Testis (tissue), 3 donors: Measurements from ENCODE around the gene GLYR1. TPM values are rescaled to one million over a fixed set of nuclear protein-coding genes. Genes with fewer than 3 reads are reported as not detected.

Experiments used
- DNase-seq: peaks from one replicate; pipeline ENCODE4 v3.0.0-alpha.2; 2019
- H3K27ac ChIP-seq, 2 donors: fragments of 200-600 bp; sonication (generic); one replicate each; pipeline ENCODE4 v1.5.1; 2019
- H3K27me3 ChIP-seq: fragments of 200-600 bp; sonication (generic); one replicate; pipeline ENCODE4 v1.5.1; 2019
- H3K36me3 ChIP-seq: fragments of 200-600 bp; sonication (generic); one replicate; pipeline ENCODE4 v1.5.1; 2017; ENCODE audit warnings: low read depth; ENCODE audit errors: missing control alignments
- H3K4me1 ChIP-seq: fragments of 200-600 bp; sonication (generic); one replicate; pipeline ENCODE4 v1.5.1; 2019
- H3K4me3 ChIP-seq, 2 donors: fragments of 200-600 bp; sonication (generic); one replicate each; pipeline ENCODE4 v1.5.1; 2017 to 2019
- H3K9me3 ChIP-seq: fragments of 200-600 bp; sonication (generic); one replicate; pipeline ENCODE4 v1.5.1; 2017
- POLR2A ChIP-seq: fragments of 450-650 bp; IDR thresholded peaks from one replicate; pipeline ENCODE4 v1.6.1; 2017; ENCODE audit warnings: antibody characterized with exemption, mild to moderate bottlenecking, moderate library complexity
- whole genome bisulfite sequencing, 2 donors: methylation state at CpG; one replicate each; pipeline ENCODE4 v1.1.5; 2018; 5-methylcytosine and 5-hydroxymethylcytosine counted together
- intact Hi-C: fragments of 100-400 bp; cut with DNase I; formaldehyde crosslinking; loops from one replicate; pipeline ENCODE4 v1.15.1; 2023; ENCODE audit warnings: low total_unique reads
- polyA plus RNA-seq: library from polyadenylated mRNA; stranded (reverse); fragments of 350-450 nt; fragmentation: Illumina TruSeq; extraction: RNeasy Lipid Tissue Mini Kit (QIAGEN cat#74804); gene quantifications from one replicate; pipeline ENCODE4 v1.2.3, GENCODE V29; 2014; ENCODE audit warnings: low read depth, low replicate concordance; ENCODE audit not compliant: insufficient read depth
- total RNA-seq, 2 donors: library from RNA; depleted of rRNA; stranded (reverse); fragments of >200 nt; gene quantifications; one replicate each; pipeline ENCODE4 v1.2.3, GENCODE V29; 2016
- TF ChIP-seq, protein P1 (sequence below), 3 experiments: fragments of 450-650 bp in 2 of 3; fragments of 200-600 bp in 1 of 3; sonication (generic) in 1 of 3; IDR thresholded peaks; one replicate each; pipeline ENCODE4 v1.5.1; 2016 to 2019; ENCODE audit warnings: antibody characterized with exemption in 3 of 3, mild to moderate bottlenecking in 2 of 3, moderate library complexity in 1 of 3

Gene GLYR1
- total and polyA plus RNA-seq, 3 donors from 2014 or later: 66.6 to 83.5 (median 70.5) TPM

DNA sequence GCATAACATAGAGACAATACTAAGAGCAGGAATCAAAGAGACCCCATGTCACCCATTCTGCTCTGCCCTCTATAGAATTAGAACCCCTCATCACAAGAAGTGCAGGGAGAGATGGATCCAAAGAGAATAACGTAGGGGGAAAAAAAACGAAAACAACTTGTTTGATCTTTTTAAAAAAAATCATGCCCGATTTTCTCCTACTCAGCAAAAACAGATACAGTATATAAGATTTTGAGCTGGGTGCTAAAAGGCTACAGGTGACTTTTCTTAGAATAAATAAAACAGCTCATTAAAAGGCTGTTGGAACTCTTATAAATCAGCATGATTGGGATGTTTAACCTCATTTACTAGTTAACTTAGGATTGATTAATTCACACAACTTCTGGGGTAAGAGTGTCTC lies 17.6 kb upstream of the GLYR1 start:
- TF ChIP-seq POLR2A: no peak
- TF ChIP-seq, protein P1, sequence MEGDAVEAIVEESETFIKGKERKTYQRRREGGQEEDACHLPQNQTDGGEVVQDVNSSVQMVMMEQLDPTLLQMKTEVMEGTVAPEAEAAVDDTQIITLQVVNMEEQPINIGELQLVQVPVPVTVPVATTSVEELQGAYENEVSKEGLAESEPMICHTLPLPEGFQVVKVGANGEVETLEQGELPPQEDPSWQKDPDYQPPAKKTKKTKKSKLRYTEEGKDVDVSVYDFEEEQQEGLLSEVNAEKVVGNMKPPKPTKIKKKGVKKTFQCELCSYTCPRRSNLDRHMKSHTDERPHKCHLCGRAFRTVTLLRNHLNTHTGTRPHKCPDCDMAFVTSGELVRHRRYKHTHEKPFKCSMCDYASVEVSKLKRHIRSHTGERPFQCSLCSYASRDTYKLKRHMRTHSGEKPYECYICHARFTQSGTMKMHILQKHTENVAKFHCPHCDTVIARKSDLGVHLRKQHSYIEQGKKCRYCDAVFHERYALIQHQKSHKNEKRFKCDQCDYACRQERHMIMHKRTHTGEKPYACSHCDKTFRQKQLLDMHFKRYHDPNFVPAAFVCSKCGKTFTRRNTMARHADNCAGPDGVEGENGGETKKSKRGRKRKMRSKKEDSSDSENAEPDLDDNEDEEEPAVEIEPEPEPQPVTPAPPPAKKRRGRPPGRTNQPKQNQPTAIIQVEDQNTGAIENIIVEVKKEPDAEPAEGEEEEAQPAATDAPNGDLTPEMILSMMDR (IDR thresholded peaks at IDR 0.05): no peak
- no peaks in the 10 kb centered on the region for H3K27me3 ChIP-seq
- WGBS, 2 donors: 81 to 86% methylated on average over 3 of the region's 3 CpGs
- no peaks in the 10 kb centered on the region for H3K9me3 ChIP-seq
- no peak for DNase-seq
- H3K4me3 ChIP-seq: no peak overlapping the region
- no peak overlapping the region for H3K27ac ChIP-seq
- intact Hi-C loops: no loop called here
- H3K4me1 ChIP-seq: no peaks in the 10 kb centered on the region
- no peaks in the 10 kb centered on the region for H3K36me3 ChIP-seq

DNA sequence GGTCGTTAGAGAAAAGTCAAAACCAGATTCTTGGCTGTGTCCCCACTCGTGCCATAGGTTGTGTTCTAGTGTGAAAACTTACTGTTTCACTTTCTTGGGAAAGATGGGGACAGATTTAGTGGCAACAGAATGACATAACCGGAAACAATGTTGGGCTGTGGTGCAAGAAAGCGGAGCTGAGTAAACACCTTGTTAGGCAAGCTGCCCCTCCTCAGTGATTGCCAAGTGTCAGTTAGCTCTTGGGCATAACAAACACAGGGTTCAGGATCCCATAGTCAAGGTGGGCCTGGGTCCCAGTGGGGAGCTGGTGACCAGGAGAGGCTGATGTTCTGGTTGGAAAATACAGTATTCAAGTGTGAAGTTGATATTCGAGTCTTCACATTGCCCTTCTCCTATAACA lies 15.6 kb upstream of the GLYR1 start:
- intact Hi-C loops: no loop called here
- DNase-seq: no peak
- TF ChIP-seq POLR2A: no peak
- TF ChIP-seq, protein P1 (IDR thresholded peaks at IDR 0.05): no peak
- Histone ChIP-seq H3K4me3 (no peak overlapping the region), H3K27me3 (no peaks in the 10 kb centered on the region), H3K36me3 (no peaks in the 10 kb centered on the region), H3K9me3 (no peaks in the 10 kb centered on the region), H3K27ac (no peak overlapping the region), H3K4me1 (no peaks in the 10 kb centered on the region)
- 81 to 82% methylated on average over 5 of the region's 5 CpGs for WGBS, 2 donors

DNA sequence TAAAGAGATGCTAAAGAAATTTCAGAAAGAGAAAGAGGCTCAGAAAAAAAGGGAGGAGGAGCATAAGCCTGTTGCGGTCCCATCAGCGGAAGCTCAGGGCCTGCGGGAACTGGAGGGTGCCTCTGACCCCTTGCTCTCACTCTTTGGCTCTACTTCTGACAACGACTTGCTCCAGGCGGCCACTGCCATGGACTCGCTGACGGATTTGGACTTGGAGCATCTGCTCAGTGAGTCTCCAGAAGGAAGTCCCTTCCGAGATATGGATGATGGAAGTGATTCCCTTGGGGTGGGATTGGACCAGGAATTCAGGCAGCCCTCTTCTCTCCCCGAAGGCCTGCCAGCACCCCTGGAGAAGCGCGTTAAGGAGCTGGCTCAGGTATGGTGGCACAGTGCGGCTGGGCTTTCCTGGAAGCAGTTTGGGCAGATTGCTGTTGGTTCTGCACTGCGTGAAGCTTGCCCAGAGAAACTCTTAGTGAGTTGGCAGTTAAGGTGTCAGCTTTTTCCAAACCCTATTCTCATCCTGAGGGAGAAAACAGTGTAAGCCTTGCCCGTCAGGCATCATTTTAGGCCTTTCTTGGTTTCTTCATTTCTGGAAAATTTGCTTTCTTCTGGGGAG lies 13.7 kb upstream of the GLYR1 start:
- no peaks in the 10 kb centered on the region for H3K4me1 ChIP-seq
- no peaks in the 10 kb centered on the region for H3K27me3 ChIP-seq
- H3K9me3 ChIP-seq: no peaks in the 10 kb centered on the region
- DNase-seq: no peak
- no peak for TF ChIP-seq POLR2A
- TF ChIP-seq, protein P1 (IDR thresholded peaks at IDR 0.05): no peak
- intact Hi-C loops: no loop called here
- WGBS, 2 donors: 89 to 90% methylated on average over 14 of the region's 14 CpGs
- H3K4me3 ChIP-seq: no peak overlapping the region
- no peaks in the 10 kb centered on the region for H3K36me3 ChIP-seq
- no peak overlapping the region for H3K27ac ChIP-seq

GRCh38 chr16:4859900-4860255 lies 12.8 kb upstream of the GLYR1 start:
- TF ChIP-seq, protein P1 (IDR thresholded peaks at IDR 0.05): no peak
- no peak for TF ChIP-seq POLR2A
- Histone ChIP-seq H3K27me3 (no peaks in the 10 kb centered on the region), H3K9me3 (no peaks in the 10 kb centered on the region), H3K4me3 (no peak overlapping the region), H3K4me1 (no peaks in the 10 kb centered on the region), H3K36me3 (no peaks in the 10 kb centered on the region), H3K27ac (no peak overlapping the region)
- 82 to 91% methylated on average over 10 of the region's 10 CpGs for WGBS, 2 donors
- intact Hi-C loops: no loop called here
- DNase-seq: no peak

- Histone ChIP-seq H3K27me3 (no peaks in the 10 kb centered on the region), H3K9me3 (no peaks in the 10 kb centered on the region), H3K27ac (no peak overlapping the region), H3K4me1 (no peaks in the 10 kb centered on the region), H3K36me3 (no peaks in the 10 kb centered on the region), H3K4me3 (no peak overlapping the region)
- DNase-seq: no peak
- TF ChIP-seq, protein P1 (IDR thresholded peaks at IDR 0.05): no peak
- no peak for TF ChIP-seq POLR2A
- intact Hi-C loops: no loop called here
- WGBS, 2 donors: 87 to 88% methylated on average over 17 of the region's 17 CpGs
Measured at GRCh38 chr16:4859190-4859899, 12.3 kb upstream of the GLYR1 start.
